ENCODE measurements around the gene PLP2. TPM values are rescaled to one million over a fixed set of nuclear protein-coding genes. Genes with fewer than 3 reads are reported as not detected.
"Not testable (repeated sequence)": the region's sequence is repeated elsewhere in the genome, so short reads cannot be mapped to it uniquely, and the experiment has no call there.

PLP2 gene
- total and polyA plus RNA-seq, 8 donors: 36.0 to 126 (median 119) TPM

DNA sequence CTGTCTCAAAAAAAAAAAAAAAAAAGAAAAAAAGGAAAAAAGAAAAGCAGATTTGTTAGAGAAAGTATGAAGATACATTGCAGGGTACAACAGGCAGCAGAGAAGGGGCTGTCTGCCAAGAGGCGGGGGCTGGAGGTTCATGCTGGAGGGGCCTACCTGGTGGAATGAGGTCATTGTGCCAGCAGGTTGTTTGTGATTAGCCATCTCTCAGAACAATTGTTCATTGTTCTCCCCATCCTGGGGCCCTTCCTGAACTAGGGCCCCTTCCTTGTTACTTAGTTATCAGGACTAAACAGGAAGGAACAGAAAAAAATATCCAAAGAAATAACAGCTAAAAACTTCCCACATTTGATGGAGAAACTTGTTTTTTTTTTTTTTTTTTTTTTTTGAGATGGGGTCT lies 34.2 kb upstream of the PLP2 start:
- 82 to 100% methylated on average over 1 of the region's 1 CpG for WGBS, 2 donors
- peak in 2 of 4 donors; percentile 18 to 36 for ATAC-seq
- Histone ChIP-seq H3K9me3 (no peaks in the 10 kb centered on the region), H3K27ac (no peak overlapping the region), H3K36me3 (no peaks in the 10 kb centered on the region), H3K27me3 (no peaks in the 10 kb centered on the region), H3K4me3 (no peak overlapping the region), H3K4me1 (no peaks in the 10 kb centered on the region)
- intact Hi-C loops (cut with DNase I): no loop called here
- DNase-seq: no peak
- no peak for FAIRE-seq
- TF ChIP-seq, protein P1, sequence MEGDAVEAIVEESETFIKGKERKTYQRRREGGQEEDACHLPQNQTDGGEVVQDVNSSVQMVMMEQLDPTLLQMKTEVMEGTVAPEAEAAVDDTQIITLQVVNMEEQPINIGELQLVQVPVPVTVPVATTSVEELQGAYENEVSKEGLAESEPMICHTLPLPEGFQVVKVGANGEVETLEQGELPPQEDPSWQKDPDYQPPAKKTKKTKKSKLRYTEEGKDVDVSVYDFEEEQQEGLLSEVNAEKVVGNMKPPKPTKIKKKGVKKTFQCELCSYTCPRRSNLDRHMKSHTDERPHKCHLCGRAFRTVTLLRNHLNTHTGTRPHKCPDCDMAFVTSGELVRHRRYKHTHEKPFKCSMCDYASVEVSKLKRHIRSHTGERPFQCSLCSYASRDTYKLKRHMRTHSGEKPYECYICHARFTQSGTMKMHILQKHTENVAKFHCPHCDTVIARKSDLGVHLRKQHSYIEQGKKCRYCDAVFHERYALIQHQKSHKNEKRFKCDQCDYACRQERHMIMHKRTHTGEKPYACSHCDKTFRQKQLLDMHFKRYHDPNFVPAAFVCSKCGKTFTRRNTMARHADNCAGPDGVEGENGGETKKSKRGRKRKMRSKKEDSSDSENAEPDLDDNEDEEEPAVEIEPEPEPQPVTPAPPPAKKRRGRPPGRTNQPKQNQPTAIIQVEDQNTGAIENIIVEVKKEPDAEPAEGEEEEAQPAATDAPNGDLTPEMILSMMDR (IDR thresholded peaks at IDR 0.05): no peak

DNA sequence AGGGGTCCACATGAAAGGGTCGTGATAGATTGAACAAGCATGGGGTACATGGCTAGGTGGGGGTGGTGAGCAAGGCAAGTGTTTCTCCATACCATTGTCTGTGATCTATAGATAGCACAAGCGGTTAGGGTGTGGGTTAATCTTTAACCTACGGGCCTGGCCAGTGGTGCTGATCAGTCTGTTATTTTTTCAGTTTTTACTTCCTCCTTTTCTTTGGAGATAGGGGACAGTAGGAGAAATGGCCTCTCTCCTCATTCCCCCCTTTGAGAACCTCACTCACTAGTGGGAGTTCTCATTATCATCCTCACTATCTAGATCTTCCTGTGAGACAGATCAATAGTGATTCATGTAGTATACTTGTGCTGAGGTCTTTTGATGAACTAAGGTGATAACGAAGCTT lies 32.0 kb upstream of the PLP2 start:
- Histone ChIP-seq H3K9me3 (no peaks in the 10 kb centered on the region), H3K27ac (no peak overlapping the region), H3K4me3 (no peak overlapping the region), H3K4me1 (no peaks in the 10 kb centered on the region), H3K36me3 (no peaks in the 10 kb centered on the region), H3K27me3 (no peaks in the 10 kb centered on the region)
- TF ChIP-seq, protein P1 (IDR thresholded peaks at IDR 0.05): no peak
- WGBS, 2 donors: 68 to 88% methylated on average over 4 of the region's 4 CpGs
- intact Hi-C loops (cut with DNase I): no loop called here
- ATAC-seq (no peak), DNase-seq (no peak), FAIRE-seq (no peak)

DNA sequence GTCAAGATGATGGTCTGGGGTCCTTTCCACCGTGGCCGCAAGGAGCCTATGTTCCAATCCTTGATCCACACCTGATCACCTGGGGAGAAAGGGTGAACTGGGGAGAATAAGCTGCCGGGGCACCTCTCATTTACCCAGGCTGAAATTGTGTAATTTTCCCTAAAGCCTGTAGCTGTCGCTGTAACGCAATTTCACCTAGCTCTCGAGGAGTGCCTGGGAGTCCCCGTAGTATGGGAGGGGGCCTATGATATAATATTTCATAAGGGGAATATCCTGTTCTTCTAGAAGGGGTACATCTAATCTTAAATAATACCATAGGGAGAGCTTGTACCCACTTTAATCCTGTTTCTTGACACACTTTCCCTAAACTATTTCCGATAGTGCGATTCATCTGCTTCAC lies 29.4 kb upstream of the PLP2 start:
- H3K27me3 ChIP-seq; H3K4me1 ChIP-seq; H3K27ac ChIP-seq; H3K36me3 ChIP-seq; ATAC-seq; H3K4me3 ChIP-seq; DNase-seq; FAIRE-seq; intact Hi-C loops (cut with DNase I); H3K9me3 ChIP-seq: not testable (repeated sequence)
- 37 to 43% methylated on average over 9 of the region's 9 CpGs for WGBS, 2 donors

DNA sequence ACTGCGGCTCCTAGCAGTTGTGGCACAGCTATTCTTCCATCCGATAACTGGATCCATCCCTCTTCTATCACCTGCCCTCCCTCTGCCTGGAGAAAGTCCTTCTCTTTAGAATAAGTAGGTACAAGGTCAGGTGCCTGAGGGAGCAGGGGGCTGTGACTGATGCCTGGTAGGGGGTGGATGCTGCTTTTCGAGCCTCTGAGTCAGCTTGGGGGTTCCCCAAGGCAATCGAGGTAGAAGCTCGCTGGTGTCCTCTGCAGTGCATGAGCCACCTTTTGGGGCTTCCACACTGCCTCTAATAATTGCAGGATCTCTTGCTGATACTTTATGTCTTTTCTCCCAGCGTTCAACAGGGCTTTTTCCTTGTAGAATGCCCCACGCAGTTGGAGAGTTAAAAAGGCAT lies 28.5 kb upstream of the PLP2 start:
- H3K27me3 ChIP-seq; H3K4me3 ChIP-seq; H3K4me1 ChIP-seq; FAIRE-seq; H3K27ac ChIP-seq; ATAC-seq; H3K36me3 ChIP-seq; H3K9me3 ChIP-seq; intact Hi-C loops (cut with DNase I); DNase-seq: not testable (repeated sequence)
- WGBS, 2 donors: 67 to 81% methylated on average over 7 of the region's 7 CpGs

DNA sequence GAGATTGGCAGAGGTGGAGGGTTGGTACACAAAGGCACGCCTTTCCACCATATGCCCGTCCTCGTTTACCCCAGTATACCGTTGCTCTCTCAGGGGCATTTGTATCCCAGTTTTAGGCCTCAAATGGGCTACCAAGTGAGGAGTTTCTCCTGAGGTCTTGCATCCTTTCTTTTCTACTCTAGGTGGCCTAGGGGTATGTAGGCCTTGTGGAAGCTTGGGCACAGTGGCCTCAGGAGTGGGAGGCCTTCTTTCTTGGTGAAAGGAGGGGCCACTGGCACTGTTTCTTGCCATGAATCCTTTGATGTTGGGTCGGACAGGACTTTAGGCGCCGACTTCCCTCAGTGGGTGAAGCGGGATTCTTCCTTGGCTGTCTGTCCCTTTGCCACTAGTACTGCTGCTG lies 24.4 kb upstream of the PLP2 start:
- Histone ChIP-seq H3K4me1 (peaks cover 0 to 10% (median 0%) of the 10 kb centered on the region in 3 donors), H3K27me3 (no peaks in the 10 kb centered on the region), H3K4me3 (no peak overlapping the region), H3K27ac (no peak overlapping the region), H3K9me3 (no peaks in the 10 kb centered on the region), H3K36me3 (no peaks in the 10 kb centered on the region)
- FAIRE-seq: no peak
- no peak for ATAC-seq
- intact Hi-C loops (cut with DNase I): no loop called here
- TF ChIP-seq, protein P1 (IDR thresholded peaks at IDR 0.05): no peak
- 79 to 98% methylated on average over 8 of the region's 8 CpGs for whole genome bisulfite sequencing, 2 donors
- DNase-seq: no peak

DNA sequence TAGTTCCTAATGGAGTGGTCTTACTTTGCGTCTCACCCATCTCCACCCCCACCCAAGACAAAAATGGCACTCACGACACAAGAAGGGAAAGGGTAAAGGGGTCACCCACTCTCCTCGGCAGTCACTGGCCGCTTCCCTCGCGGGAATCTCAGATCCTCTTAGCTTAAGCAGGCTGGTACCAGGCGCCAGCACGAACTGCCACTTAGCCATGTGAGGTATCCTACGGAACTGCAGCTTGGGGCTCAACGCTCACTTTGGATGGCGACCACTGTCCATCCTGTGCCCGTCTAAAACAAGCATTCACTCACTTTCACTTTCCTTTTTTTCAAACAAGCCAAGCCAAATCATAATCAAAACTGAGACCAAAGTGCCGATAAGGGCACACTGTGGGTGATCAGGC lies 23.8 kb upstream of the PLP2 start:
- no peaks in the 10 kb centered on the region for H3K36me3 ChIP-seq
- intact Hi-C loops (cut with DNase I): no loop called here
- H3K27ac ChIP-seq: no peak overlapping the region
- no peak for FAIRE-seq
- H3K9me3 ChIP-seq: no peaks in the 10 kb centered on the region
- peaks cover 0 to 10% (median 0%) of the 10 kb centered on the region in 3 donors for H3K4me1 ChIP-seq
- WGBS, 2 donors: 86 to 96% methylated on average over 13 of the region's 13 CpGs
- no peak for DNase-seq
- H3K4me3 ChIP-seq: no peak overlapping the region
- H3K27me3 ChIP-seq: no peaks in the 10 kb centered on the region
- TF ChIP-seq, protein P1 (IDR thresholded peaks at IDR 0.05): no peak
- ATAC-seq: no peak

DNA sequence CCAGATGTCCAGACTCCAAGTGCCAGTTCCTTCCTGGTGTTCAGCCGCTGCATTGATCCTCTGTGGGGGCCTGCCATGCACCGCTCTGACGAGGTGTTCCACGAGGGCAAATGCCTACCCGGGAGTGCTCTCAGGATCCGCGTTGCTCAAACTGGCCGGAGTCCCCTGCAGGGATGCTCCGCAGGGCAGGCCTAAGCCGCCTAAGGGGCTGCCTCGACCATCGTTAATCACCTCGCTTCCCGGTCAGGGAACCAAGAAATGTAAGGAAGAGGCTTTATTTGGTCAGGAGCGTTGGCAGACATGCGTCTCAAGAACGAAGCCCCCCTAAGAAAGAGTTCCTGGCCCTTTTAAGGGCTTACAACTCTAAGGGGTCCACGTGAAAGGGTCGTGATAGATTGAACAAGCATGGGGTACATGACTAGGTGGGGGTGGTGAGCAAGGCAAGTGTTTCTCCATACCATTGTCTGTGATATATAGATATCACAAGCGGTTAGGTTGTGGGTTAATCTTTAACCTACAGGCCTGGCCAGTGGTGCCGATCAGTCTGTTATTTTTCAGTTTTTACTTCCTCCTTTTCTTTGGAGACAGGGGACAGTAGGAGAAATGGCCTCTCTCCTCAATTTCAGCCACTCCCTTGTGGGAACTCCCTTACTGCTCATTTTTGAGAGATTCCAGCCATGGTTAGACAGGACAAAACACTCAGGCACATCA lies 23.2 kb upstream of the PLP2 start:
- H3K36me3 ChIP-seq; H3K27me3 ChIP-seq; intact Hi-C loops (cut with DNase I); H3K4me1 ChIP-seq; H3K4me3 ChIP-seq; H3K9me3 ChIP-seq; FAIRE-seq: not testable (repeated sequence)
- peak; percentile 64 to 80 (median 72) for ATAC-seq
- DNase-seq: peak in 2 of 6 donors; percentile 34 to 42
- 70 to 74% methylated on average over 21 of the region's 21 CpGs for WGBS, 2 donors
- peak overlapping the region; percentile 42 to 78 (median 60) for H3K27ac ChIP-seq

DNA sequence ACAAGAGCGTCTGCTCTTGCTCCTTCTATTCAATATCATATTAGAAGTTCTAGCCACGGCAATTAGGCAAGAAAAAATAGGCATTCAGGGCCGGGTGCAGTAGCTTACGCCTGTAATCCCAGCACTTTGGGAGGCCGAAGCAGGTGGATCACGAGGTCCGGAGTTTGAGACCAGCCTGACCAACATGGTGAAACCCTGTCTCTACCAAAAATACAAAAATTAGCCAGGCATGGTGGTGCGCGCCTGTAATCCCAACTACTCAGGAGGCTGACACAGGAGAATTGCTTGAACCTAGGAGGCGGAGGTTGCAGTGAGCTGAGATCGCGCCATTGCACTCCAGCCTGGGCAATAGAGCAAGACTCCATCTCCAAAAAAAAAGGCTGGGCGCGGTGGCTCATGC lies 22.4 kb upstream of the PLP2 start:
- FAIRE-seq; DNase-seq; H3K9me3 ChIP-seq; H3K36me3 ChIP-seq; H3K4me3 ChIP-seq; ATAC-seq; H3K4me1 ChIP-seq; intact Hi-C loops (cut with DNase I); H3K27me3 ChIP-seq: not testable (repeated sequence)
- peak overlapping the region; percentile 42 to 78 (median 60) for H3K27ac ChIP-seq
- 90 to 97% methylated on average over 14 of the region's 14 CpGs for WGBS, 2 donors
